Measurements from ENCODE around the gene MED12L. TPM values are rescaled to one million over a fixed set of nuclear protein-coding genes. Genes with fewer than 3 reads are reported as not detected.

Gene MED12L
- total and polyA plus RNA-seq, 9 of the 15 experiments (the other 6 are each of a cell fraction or from before 2014, with no cell fraction given), result not detected

GRCh38 chr3:151303751-151304150 lies 218.3 kb downstream of the MED12L start (continued):
- TF ChIP-seq RNF219 (CRISPR knock-in tag; IDR thresholded peaks at IDR 0.05) (no peak), CREB3 (tag; conservative IDR thresholded peaks at IDR 0.05; ENCODE audit: low read depth) (no peak), NEUROD1 (IDR thresholded peaks at IDR 0.05; ENCODE audit: borderline replicate concordance, low read depth, low read length, partially characterized antibody) (no peak), ZKSCAN8 (CRISPR knock-in tag; IDR thresholded peaks at IDR 0.05) (no peak), HNRNPLL (IDR thresholded peaks at IDR 0.05; ENCODE audit: low read depth, low read length, poor library complexity, severe bottlenecking) (no peak)

GRCh38 chr3:151305060-151305774 lies 219.8 kb downstream of the MED12L start:
- POLR2A ChIA-PET, result no interaction called here
- Histone ChIP-seq H3K4me1 (replicated peaks in 1 of 2; ENCODE audit: control insufficient read depth in 2 of 2, insufficient read depth in 2 of 2, low read length in 2 of 2) (no peaks in the 10 kb centered on the region), H3K36me3 (ENCODE audit: control insufficient read depth, insufficient read depth, low read length) (no peaks in the 10 kb centered on the region), H2AFZ (ENCODE audit: low read depth, low read length) (no peak overlapping the region), H3K9me1 (ENCODE audit: control insufficient read depth, insufficient read depth, low read length) (peaks cover 3% of the 10 kb centered on the region), H3K27ac (ENCODE audit: extremely low read depth, low read depth, low read length) (no peak overlapping the region), H4K20me1 (replicated peaks; ENCODE audit: control insufficient read depth, insufficient read depth, low read length) (no peaks in the 10 kb centered on the region; the same call in 1 of the 2 replicates), H3K9me3 (replicated peaks; ENCODE audit: control insufficient read depth, insufficient read depth, low read depth, low read length) (no peaks in the 10 kb centered on the region), H3K79me2 (ENCODE audit: control insufficient read depth, insufficient read depth, low read length) (no peaks in the 10 kb centered on the region), H3K9ac (ENCODE audit: insufficient read depth in 1 of 2, low read depth in 2 of 2, low read length in 2 of 2) (no peak overlapping the region), H3K4me2 (ENCODE audit: insufficient read depth, low read length) (no peak overlapping the region), H3K27me3 (ENCODE audit: control insufficient read depth in 2 of 2, insufficient read depth in 2 of 2, low read length in 2 of 2) (peaks cover 0 to 9% of the 10 kb centered on the region in 2 experiments; a peak in 2 of 5 replicates), H3K4me3 (no peak overlapping the region)
- no TSS peak for BruUV-seq (replicated peaks)
- ATAC-seq, result no peak
- no peak for DNase-seq (ENCODE audit: extremely low read depth in 1 of 4, low spot score in 3 of 4)
- in situ Hi-C loops (cut with MboI), result no loop called here
- FAIRE-seq, result peak; percentile 49
- intact Hi-C loops (cut with micrococcal nuclease), result no loop called here
- WGBS (ENCODE audit: insufficient coverage, low coverage, missing lambda C conversion rate), result 1% methylated on average over 7 of the region's 7 CpGs
- TF ChIP-seq TEAD1 (CRISPR knock-in tag; IDR thresholded peaks at IDR 0.05), result peak in 1 of 2 experiments; percentile 69; a peak in 1 of 4 replicates
- TF ChIP-seq GABPA (tag; conservative IDR thresholded peaks at IDR 0.05; ENCODE audit: low read depth), result no peak
- peak; percentile 42; the same call in 1 of the 2 replicates for TF ChIP-seq TEAD4 (IDR thresholded peaks at IDR 0.05; ENCODE audit: low read length)
- TF ChIP-seq TEAD4 (CRISPR knock-in tag; IDR thresholded peaks at IDR 0.05; ENCODE audit: borderline replicate concordance), result no peak
- peak; percentile 29; the same call in 1 of the 2 replicates for TF ChIP-seq CTBP1 (IDR thresholded peaks at IDR 0.05; ENCODE audit: borderline replicate concordance)
- no peak for TF ChIP-seq CEBPG (CRISPR knock-in tag; IDR thresholded peaks at IDR 0.05)
- TF ChIP-seq CEBPG (tag; conservative IDR thresholded peaks at IDR 0.05 in 1 of 2, IDR thresholded peaks at IDR 0.05 in 1 of 2), result peak in 1 of 2 experiments; percentile 32; a peak in 1 of 4 replicates
- 0 out of 4 replicates have a peak, but pooled peaks of 1 of the 2 experiments have one; percentile 13 for TF ChIP-seq RAD21 (CRISPR knock-in tag; conservative IDR thresholded peaks at IDR 0.05 in 1 of 2, IDR thresholded peaks at IDR 0.05 in 1 of 2)
- TF ChIP-seq STAG1 (CRISPR knock-in tag; IDR thresholded peaks at IDR 0.05; ENCODE audit: borderline replicate concordance), result no peak
- peak; percentile 9; the same call in 1 of the 2 replicates for TF ChIP-seq ATF3 (IDR thresholded peaks at IDR 0.05)
- no peak for TF ChIP-seq ATF3 (CRISPR knock-in tag; conservative IDR thresholded peaks at IDR 0.05)
- CTCF ChIA-PET (ENCODE audit: low intra/inter-chr PET ratio), result no interaction called here

All from K562 (cell line).